ENCODE results near the gene HOXD10.

Gene HOXD10

GRCh38 chr2:176165370-176166050 is 48.9 kb downstream of the HOXD10 start:
- no peak for TF ChIP-seq POLR2AphosphoS5 (IDR thresholded peaks at IDR 0.05; ENCODE audit: low read depth)
- no peak for TF ChIP-seq CTCF (IDR thresholded peaks at IDR 0.05; ENCODE audit: insufficient read depth, low read length)
- no peak for TF ChIP-seq GABPA (IDR thresholded peaks at IDR 0.05; ENCODE audit: low read depth)
- TF ChIP-seq REST (IDR thresholded peaks at IDR 0.05; ENCODE audit: insufficient replicate concordance, low read depth) = no peak
- no peak for TF ChIP-seq SPI1 (IDR thresholded peaks at IDR 0.05; ENCODE audit: borderline replicate concordance, low read depth)
- Histone ChIP-seq H3K4me3 (replicated peaks; ENCODE audit: insufficient read depth, low read length) (no peak overlapping the region), H3K27me3 (ENCODE audit: insufficient read depth, poor library complexity, severe bottlenecking) (peaks cover 71% of the 10 kb centered on the region), H3K27ac (replicated peaks) (no peak overlapping the region)
- no peak for DNase-seq (ENCODE audit: low read depth in 1 of 2, low spot score in 1 of 2)

GRCh38 chr2:176166272-176166671 is 49.7 kb downstream of the HOXD10 start:
- peaks cover 71% of the 10 kb centered on the region for H3K27me3 ChIP-seq (ENCODE audit: insufficient read depth, poor library complexity, severe bottlenecking)
- no peak overlapping the region for H3K27ac ChIP-seq (replicated peaks)
- no peak overlapping the region for H3K4me3 ChIP-seq (replicated peaks; ENCODE audit: insufficient read depth, low read length)
- DNase-seq (ENCODE audit: low read depth in 1 of 2, low spot score in 1 of 2) = no peak
- TF ChIP-seq POLR2AphosphoS5 (IDR thresholded peaks at IDR 0.05; ENCODE audit: low read depth) (no peak), CTCF (IDR thresholded peaks at IDR 0.05; ENCODE audit: insufficient read depth, low read length) (no peak), GABPA (IDR thresholded peaks at IDR 0.05; ENCODE audit: low read depth) (no peak), SPI1 (IDR thresholded peaks at IDR 0.05; ENCODE audit: borderline replicate concordance, low read depth) (no peak), REST (IDR thresholded peaks at IDR 0.05; ENCODE audit: insufficient replicate concordance, low read depth) (no peak)

GRCh38 chr2:176167398-176167797 is 50.8 kb downstream of the HOXD10 start:
- TF ChIP-seq POLR2AphosphoS5 (IDR thresholded peaks at IDR 0.05; ENCODE audit: low read depth) (no peak), REST (IDR thresholded peaks at IDR 0.05; ENCODE audit: insufficient replicate concordance, low read depth) (no peak), SPI1 (IDR thresholded peaks at IDR 0.05; ENCODE audit: borderline replicate concordance, low read depth) (no peak), CTCF (IDR thresholded peaks at IDR 0.05; ENCODE audit: insufficient read depth, low read length) (no peak), GABPA (IDR thresholded peaks at IDR 0.05; ENCODE audit: low read depth) (no peak)
- Histone ChIP-seq H3K27me3 (ENCODE audit: insufficient read depth, poor library complexity, severe bottlenecking) (peaks cover 71% of the 10 kb centered on the region), H3K4me3 (replicated peaks; ENCODE audit: insufficient read depth, low read length) (no peak overlapping the region), H3K27ac (replicated peaks) (no peak overlapping the region)
- no peak for DNase-seq (ENCODE audit: low read depth in 1 of 2, low spot score in 1 of 2)

Measured in HL-60 (cell line).